Ammon's horn (tissue), 1 donor: Measurements from ENCODE around the gene SPDYE6.
"Not testable (repeated sequence)": the region's sequence is repeated elsewhere in the genome, so short reads cannot be mapped to it uniquely, and the experiment has no call there.

Source experiments
- DNase-seq: peaks from one replicate; pipeline ENCODE4 v3.0.0-alpha.2; 2016; ENCODE audit warnings: low spot score

The SPDYE6 gene

DNA sequence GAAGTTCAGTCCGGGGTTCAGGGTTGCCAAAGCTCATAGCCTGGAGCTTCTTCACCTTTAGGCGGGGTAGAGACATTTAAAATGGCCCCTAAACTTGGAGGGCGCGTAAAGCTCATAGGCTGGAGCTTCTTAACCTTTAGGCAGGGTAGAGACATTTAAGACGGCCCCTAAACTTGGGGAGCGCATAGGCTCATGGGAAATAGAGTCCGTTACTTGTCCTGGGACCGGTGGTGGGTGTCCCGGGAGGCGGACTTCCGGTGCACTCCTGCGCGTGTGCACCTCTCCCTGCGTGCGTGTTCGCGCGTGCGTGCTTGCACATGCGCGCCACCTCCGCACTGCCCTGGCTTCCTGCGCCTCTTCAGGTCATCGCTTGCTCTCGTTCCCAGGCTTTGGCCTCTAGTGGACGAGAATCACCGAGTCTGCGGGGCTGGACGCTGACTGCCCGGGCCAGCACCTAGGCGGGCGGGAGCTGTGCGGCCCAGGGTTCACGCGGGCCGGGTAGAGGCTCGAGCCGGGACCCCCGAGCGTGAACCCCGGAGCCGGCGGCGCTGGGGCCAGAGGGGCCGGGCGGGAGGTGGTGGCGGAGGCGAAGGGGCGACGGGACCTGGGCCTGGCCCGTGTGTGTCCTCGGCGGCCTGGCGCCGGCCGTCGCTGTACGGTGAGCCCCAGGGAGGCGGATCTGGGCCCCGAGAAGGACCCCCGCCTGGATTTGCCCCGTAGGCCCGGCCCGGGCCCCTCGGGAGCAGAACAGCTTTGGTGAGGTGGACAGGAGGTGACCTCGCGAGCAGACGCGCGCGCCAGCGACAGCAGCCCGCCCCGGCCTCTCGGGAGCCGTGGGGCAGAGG lies 7.5 kb upstream of the SPDYE6 start:
- DNase-seq: peak; percentile 98

DNA sequence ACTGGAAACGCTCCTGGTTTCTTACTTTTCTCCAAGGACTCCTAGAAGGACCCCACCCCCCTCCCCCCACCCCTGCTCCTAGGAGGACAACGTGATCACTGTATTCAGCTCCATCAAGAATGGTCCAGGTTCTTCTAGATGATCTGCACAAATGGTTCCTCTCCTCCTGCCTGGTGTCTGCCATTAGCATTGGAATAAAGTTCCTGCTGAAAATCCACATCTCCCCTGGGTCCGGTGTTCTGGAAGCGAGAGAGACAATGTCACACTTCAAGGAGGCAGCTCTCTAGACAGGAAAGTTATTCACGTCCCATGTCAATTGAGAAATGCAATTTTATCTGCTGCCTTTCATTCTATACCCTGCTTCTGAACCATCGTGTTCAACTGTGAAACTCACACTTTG lies 9.3 kb downstream of the SPDYE6 start:
- DNase-seq: not testable (repeated sequence)

DNA sequence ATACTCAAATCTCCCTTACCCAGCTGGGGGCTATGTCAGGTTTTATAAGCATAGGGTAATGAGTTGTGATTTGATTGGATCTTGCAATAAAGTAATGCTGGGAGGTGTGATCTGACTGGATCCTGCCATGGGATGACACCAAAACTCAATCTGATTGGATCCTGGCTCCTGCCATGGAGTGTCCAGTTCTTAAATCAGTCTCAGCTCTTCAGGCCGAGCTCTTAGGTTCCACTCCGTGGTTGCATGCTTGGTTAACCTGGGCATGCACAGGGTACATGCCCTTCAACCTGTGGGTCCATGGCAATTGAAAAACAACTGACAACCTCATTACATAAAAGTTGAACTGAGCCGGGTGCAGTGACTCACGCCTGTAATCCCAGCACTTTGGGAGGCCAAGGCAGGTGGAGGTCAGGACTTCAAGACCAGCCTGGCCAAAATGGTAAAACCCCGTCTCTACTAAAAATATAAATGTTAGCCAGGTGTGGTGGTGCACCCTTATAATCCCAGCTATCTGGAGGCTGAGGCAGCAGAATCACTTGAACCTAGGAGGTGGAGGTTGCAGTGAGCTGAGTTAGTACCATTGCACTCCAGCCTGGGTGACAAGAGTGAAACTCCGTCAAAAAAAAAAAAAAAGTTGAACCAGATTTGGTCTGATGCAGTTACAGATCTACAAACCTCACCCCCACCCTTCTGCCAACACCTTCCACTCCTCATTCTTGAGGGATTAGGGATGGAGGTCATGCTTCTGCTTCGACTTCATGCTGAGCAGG lies 15.5 kb downstream of the SPDYE6 start:
- DNase-seq: not testable (repeated sequence)

DNA sequence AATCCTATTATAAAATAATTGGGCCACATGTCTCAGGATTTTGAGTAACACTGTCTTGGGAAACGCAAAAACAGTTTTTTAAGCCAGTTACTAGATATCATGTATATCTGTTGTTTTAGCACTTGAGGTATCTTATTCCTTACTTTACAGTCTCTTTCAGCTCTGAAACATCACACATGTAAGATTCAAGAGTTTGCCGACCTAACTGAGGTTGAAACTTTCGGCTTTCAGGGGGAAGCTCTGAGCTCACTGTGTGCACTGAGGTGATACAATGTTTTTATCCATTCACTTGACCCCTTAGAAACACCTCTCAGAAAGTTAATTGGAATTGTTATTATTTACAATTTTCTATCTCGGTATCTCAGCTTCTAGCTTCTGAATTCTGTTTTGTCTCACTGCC lies 18.8 kb downstream of the SPDYE6 start:
- not testable (repeated sequence) for DNase-seq

DNA sequence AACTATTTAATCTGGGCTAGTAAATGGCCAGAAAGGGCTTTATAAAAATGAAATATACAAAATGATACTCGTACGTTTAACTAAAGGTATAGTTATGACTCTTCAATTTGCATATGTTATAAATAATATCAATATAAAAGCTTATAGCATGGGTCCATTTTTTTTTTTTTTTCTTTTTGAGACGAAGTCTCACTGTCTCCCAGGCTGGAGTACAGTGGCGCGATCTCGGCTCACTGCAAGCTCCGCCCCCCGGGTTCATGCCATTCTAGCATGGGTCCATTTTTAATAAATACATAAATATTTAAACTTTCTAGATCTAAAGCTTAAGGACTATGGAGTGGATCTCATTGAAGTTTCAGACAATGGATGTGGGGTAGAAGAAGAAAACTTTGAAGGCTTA lies 19.2 kb downstream of the SPDYE6 start:
- not testable (repeated sequence) for DNase-seq

DNA sequence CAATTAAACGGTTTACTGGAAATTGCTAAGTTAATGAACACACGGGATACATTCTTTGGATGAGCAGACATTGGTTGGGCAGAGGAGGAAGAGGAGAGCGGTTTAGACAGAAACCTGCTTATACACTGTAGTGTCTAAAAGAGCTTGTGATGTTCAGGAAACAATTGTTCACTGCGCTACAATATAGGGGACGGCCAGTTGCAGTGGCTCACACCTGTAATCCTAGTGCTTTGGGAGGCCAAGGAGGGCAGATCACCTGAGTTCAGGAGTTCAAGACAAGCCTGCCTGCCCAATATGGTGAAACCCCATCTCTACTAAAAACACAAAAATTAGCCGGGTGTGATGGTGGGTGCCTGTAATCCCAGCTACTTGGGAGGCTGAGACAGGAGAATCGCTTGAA lies 20.7 kb downstream of the SPDYE6 start:
- DNase-seq: not testable (repeated sequence)

DNA sequence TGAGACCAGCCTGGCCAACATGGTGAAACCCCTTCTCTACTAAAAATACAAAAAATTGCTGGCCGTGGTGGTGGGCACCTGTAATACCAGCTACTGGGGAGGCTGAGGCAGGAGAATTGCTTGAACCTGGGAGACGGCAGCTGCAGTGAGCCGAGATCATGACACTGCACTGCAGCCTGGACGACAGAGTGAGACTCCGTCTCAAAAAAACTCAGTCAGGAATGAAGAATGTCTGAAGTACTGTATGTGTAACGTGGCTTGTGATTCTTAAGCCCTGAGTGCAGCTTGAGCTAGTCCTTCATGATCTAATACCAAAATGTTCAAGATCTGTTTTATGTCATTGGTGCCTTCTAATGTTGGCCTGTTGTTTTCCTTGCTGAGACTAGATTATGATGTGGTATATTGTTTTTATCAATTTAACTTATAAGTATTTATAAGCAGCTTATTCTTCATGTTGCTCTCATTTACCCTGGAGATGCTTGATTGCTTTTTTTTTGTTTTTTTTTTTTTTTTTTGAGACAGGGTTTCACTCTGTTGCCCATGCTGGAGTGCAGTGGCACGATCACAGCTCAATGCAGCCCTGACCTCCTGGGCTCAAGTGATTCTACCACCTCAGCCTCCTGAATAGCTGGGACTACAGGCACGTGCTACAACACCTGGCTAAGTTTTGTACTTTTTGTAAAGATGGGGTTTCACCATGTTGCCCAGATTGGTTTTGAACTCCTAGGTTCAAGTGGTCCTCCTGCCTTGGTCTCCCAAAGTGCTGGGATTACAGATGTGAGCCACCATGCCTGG lies 25.4 kb downstream of the SPDYE6 start:
- DNase-seq: not testable (repeated sequence)

DNA sequence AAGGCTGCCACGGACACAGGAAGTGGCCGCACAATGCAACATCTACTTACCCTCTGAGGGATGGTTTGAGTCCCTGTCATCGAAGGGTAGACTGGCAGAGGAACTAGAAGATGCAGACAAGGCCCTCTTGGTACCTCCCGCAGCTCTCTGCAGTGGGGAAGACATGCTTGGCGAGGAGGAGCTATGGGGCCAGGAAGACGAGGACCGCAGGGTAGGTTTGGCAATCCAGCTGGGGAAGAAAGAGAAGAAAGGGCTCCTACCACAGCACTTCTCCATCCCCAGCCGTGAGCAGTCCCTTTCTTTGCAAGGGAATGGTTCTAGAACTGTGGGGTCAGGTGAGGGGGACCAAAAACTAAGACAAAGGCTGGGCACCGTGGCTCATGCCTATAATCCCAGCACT lies 26.9 kb downstream of the SPDYE6 start:
- DNase-seq: not testable (repeated sequence)

DNA sequence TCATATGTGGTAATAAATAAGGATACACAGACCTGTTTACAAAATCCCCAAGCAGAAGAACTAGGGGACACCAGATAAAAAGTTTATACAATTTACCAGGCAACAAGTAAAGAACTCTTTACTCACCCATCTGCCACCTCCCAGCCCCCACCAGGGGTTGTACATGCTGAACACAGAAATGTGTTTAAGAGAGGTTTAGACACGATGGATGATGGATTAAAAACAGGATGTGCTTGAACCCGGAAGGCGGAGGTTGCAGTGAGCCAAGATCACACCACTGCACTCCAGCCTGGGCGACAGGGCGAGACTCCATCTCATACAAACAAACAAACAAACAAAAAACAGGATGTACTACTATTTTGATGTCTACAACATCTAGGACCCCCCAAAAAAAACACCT lies 27.4 kb downstream of the SPDYE6 start:
- DNase-seq: not testable (repeated sequence)

DNA sequence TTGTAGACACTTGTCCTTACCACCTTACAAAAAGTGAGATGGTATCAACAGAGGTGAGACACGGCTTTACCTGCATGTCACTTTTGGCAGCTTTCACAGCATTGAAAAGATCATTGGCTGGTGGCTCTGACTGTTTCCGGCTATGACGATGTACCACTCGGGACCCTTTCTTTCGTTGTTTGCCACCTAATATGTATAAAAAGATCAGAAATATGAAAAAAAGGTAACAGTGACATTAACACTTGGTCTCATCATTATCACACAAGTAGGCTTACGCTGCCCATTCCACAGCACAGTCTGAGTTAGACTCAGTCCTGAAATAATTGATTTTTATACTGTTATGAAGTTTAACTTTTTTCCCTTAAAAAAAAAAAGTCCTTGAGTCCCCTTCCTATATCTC lies 29.1 kb downstream of the SPDYE6 start:
- DNase-seq: not testable (repeated sequence)

DNA sequence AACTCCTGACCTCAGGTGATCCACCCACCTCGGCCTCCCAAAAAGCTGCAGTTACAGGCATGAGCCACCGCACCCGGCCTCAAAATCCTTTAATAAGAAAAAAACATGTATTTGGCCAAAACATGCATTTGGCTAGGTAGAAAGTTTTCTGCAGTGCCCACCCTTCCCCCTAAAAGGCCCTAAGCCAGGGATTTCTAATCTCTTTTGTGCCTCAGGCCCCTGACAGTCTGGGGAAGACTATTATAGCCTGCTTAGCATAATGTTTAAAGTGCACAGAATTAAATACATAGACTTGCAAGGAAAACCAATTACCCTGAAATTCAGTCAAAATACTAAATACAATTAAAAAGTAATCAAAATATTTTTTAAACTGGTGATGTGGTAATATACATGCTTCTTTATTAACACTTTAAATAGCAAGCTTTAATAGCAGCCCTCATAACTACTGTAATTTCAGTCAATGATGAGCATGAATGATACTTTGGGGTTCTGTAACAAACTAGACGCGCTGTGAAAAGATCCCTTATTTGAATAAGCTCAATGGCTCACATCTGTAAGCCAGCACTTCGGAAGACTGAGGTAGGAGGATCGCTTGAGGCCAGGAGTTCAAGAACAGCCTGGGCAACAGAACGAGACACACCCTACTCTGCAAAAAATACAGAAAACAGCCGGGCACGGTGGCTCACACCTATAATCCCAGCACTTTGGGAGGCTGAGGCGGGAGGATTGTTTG lies 29.9 kb downstream of the SPDYE6 start:
- no peak for DNase-seq

DNA sequence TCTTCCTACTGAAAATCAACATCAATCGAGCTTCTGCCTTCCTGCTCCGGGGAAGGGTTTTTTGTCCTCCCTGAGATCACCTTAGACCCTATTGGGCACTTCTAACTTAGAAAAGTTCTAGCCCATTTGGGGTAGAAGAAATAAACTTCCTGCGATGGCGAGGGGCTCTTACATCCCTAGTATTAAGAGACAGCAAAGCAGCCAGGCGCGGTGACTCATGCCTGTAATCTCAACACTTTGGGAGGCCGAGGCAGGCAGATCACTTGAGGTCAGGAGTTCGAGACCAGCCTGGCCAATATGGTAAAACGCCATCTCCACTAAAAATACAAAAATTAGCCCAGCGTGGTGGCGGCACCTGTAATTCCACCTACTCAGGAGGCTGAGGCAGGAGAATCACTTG lies 31.1 kb downstream of the SPDYE6 start:
- not testable (repeated sequence) for DNase-seq

DNA sequence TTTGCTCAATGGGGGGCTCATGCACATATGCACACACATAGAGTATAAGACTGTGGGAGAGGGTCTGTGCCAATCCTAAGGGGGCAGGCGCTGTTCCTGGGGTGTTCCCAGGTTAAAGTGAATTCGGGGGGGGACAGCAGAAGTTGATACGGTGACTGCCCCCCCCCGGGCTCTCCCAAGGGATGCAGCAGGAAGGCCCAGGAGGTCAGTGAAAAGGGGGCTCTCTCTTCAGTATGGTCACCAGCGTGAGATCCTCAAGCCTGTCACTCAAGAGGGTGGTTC lies 32.4 kb downstream of the SPDYE6 start:
- no peak for DNase-seq

DNA sequence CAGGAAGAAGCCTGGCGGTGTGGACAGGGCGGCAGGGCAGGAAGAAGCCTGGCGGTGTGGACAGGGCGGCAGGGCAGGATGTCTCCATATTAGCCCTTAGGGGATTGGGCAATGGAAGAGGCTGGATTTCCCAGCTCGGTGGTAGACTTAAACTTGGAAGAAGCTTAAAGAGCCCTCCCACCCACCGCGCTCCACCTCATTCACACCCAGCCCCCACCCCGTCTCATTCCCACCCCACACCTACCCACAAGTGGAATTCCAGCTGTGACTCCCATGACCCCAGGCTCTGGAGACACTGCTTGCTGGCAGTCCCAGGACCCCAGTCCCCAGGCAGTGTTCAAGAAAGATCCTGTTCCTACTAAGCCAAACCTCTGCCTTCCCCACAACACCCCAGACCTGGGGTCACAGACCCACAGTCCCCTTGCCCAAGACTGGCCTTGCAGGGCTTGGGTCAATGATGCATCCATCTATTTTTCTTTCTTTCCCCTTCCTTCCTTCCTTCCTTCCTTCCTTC lies 34.0 kb downstream of the SPDYE6 start:
- DNase-seq: no peak

DNA sequence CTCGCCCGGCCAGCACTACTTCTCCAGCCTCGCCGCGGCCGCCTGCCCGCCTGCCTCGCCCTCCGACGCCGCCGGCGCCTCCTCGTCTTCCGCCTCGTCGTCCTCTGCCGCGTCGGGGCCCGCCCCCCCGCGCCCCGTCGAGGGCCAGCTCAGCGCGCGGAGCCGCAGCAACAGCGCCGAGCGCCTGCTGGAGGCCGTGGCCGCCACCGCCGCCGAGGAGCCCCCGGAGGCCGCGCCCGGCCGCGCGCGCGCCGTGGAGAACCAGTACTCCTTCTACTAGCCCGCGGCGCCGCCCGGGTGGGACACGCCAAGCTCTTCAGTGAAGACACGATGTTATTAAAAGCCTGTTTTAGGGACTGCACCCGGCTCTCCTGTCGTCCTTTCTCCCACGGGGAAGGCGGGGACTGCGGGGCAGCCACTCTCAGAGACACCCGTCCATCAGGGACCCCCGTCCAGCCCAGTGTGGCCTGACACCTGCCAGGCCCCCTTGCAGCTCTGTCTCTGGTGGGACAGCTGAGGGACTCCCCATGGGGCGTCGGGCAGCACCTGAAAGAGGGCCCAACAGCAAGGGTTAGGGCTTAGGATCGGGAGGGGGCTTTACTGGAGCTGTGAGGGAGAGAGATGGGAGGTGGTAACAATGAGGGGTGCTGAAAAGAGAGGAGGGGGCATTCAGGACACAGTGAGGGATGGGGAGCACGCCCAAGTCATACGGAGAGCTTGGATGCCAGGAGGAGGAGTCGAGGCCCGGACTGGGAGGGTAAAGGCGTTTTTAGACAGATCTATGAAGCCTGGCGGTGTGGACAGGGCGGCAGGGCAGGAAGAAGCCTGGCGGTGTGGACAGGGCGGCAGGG lies 34.7 kb downstream of the SPDYE6 start:
- DNase-seq: no peak

DNA sequence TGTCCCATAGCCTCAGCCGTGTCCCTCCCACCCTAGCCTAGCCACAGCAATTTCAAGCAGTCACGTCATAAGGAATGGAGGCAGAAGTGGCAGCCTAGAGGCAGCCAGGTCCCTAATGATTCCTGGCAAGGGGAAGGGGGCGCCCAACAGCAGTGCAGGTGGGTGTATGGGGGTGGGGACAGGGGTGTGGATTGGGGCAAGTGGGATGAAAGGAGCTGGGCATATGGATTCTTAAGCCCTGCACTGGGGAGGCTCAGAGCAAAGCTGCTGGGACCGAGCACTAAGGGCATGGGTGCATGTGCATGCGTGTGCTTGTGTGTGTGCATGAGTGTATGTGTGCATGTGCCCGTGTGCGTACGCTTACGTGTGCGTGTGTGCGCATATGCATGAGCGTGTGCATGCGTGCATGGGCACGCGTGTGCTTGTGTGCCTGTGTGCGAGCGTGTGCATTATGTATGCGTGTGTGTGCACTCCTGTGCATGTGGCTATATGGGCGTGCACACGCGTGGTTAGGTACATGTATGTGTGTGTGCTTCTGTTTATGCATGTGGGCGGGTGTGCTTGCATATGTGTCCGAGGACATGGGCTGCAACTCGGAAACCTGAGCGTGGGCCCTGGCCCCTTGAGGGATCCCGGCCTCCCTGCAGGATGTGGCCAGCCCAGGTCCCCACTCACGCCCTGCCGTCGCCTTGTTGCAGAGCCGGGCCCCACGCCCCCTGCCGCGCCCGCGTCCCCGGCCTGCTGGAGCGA lies 35.5 kb downstream of the SPDYE6 start:
- DNase-seq: no peak

DNA sequence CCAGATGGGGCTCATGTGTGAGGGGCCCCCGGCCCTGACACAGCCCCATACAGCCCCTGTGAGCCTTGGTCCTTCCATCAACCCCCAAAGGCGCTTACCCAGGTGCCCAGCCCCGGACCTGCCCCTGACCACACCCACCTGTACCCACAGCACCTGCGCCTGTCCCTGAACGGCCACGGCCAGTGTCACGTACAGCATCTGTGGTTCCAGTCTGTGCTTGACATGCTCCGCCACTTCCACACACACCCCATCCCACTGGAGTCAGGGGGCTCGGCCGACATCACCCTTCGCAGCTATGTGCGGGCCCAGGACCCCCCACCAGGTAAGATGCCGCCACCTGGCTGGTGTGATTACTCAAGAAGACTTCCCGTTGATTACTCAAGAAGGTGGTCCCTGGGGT lies 36.1 kb downstream of the SPDYE6 start:
- no peak for DNase-seq

DNA sequence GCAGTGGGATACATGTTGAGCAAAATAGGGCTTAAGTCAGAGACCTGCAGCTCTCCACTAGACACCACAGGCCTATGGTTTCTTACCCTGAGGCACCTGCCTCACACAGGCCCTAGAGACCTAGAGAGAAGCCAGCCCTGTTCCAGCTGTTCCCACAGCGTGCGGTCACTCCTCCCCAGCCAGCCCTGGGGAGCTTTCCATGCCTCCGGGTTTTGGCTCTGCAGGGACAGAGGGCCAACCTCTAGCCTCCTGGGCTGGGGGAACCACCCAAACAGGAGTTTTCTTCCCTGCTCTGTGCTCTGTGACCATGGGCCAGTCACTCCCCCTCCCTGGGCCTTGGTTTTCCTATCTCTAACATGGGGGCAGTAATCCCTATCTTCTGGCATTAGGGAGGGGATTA lies 36.6 kb downstream of the SPDYE6 start:
- no peak for DNase-seq

DNA sequence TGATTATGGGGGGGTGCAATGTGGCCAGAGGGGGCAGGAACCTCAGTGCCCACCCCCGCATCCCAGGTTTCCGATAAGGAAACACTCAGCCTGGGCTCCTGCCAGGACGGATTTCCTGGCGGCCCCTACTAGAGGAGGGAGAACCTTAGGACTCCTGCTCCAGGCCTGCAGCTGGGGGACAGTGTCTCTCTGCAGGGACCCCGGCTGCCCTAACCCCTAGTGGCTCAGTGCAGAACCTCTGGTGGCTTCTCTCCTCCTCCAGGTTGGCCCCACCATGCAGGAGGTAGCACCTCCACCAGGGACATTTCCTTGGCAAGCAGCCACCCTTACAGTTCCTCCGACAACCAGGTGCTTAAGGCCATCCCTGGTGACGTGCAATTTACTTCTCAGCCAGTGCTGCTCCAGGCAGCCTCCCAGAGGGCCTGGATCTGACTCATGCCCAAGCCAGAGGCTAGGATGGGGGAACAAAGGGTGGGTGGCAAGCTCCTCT lies 37.7 kb downstream of the SPDYE6 start:
- DNase-seq: no peak
